ENCODE results near the gene CFAP97. TPM values are rescaled to one million over a fixed set of nuclear protein-coding genes. Genes with fewer than 3 reads are reported as not detected.

CFAP97 gene
- polyA plus RNA-seq, 1 donor (not counting 4 experiments of a cell fraction or from before 2014, with no cell fraction given), result 24.9 TPM

- FAIRE-seq, result peak; percentile 94
- no peaks in the 10 kb centered on the region for H4K20me1 ChIP-seq (ENCODE audit: control insufficient read depth, extremely low read depth, insufficient read depth, low read length)
- peak; percentile 73 for DNase-seq (ENCODE audit: low read depth, low spot score)
- H3K9ac ChIP-seq (ENCODE audit: control insufficient read depth, extremely low read depth, insufficient read depth, low read length), result no peak overlapping the region
- no peaks in the 10 kb centered on the region for H3K79me2 ChIP-seq (ENCODE audit: control insufficient read depth, insufficient read depth, low read length)
- no peaks in the 10 kb centered on the region for H3K9me3 ChIP-seq (ENCODE audit: control insufficient read depth, low read depth, low read length)
- H2AFZ ChIP-seq (ENCODE audit: control insufficient read depth, low read length), result no peak overlapping the region
- H3K4me2 ChIP-seq (ENCODE audit: control insufficient read depth, extremely low read depth, insufficient read depth, low read depth, low read length), result no peak overlapping the region
- dilution Hi-C loops (cut with MboI; ENCODE audit: extremely low pct_ligation_motif_present, low sequenced_read_pairs), result no loop called here
- H3K27ac ChIP-seq (ENCODE audit: control insufficient read depth, insufficient read depth, low read length), result no peak overlapping the region
- no peak overlapping the region for H3K4me3 ChIP-seq (ENCODE audit: control insufficient read depth in 2 of 3, extremely low read depth in 1 of 3, insufficient read depth in 2 of 3, low read depth in 1 of 3, low read length in 3 of 3)
- H3K4me1 ChIP-seq (ENCODE audit: control insufficient read depth, extremely low read depth, insufficient read depth, low read length), result peaks cover 7% of the 10 kb centered on the region
- no peaks in the 10 kb centered on the region for H3K27me3 ChIP-seq (ENCODE audit: control insufficient read depth, extremely low read depth, insufficient read depth, low read length)
- TF ChIP-seq EZH2 (IDR thresholded peaks at IDR 0.05; ENCODE audit: low read length), result no peak
- TF ChIP-seq, protein P1, sequence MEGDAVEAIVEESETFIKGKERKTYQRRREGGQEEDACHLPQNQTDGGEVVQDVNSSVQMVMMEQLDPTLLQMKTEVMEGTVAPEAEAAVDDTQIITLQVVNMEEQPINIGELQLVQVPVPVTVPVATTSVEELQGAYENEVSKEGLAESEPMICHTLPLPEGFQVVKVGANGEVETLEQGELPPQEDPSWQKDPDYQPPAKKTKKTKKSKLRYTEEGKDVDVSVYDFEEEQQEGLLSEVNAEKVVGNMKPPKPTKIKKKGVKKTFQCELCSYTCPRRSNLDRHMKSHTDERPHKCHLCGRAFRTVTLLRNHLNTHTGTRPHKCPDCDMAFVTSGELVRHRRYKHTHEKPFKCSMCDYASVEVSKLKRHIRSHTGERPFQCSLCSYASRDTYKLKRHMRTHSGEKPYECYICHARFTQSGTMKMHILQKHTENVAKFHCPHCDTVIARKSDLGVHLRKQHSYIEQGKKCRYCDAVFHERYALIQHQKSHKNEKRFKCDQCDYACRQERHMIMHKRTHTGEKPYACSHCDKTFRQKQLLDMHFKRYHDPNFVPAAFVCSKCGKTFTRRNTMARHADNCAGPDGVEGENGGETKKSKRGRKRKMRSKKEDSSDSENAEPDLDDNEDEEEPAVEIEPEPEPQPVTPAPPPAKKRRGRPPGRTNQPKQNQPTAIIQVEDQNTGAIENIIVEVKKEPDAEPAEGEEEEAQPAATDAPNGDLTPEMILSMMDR (optimal IDR thresholded peaks at IDR 0.05 in 1 of 3, IDR thresholded peaks at IDR 0.05 in 1 of 3, conservative IDR thresholded peaks at IDR 0.05 in 1 of 3; ENCODE audit: extremely low read depth in 1 of 3, insufficient read depth in 2 of 3, low read length in 3 of 3), result no peak
- no peaks in the 10 kb centered on the region for H3K9me1 ChIP-seq (ENCODE audit: control insufficient read depth, extremely low read depth, insufficient read depth, low read length)
- H3K36me3 ChIP-seq (ENCODE audit: control insufficient read depth in 2 of 2, extremely low read depth in 1 of 2, insufficient read depth in 2 of 2, low read length in 2 of 2), result no peaks in the 10 kb centered on the region
These were observed 91.7 kb downstream of the CFAP97 start for GRCh38 chr4:185112104-185112503.

DNA sequence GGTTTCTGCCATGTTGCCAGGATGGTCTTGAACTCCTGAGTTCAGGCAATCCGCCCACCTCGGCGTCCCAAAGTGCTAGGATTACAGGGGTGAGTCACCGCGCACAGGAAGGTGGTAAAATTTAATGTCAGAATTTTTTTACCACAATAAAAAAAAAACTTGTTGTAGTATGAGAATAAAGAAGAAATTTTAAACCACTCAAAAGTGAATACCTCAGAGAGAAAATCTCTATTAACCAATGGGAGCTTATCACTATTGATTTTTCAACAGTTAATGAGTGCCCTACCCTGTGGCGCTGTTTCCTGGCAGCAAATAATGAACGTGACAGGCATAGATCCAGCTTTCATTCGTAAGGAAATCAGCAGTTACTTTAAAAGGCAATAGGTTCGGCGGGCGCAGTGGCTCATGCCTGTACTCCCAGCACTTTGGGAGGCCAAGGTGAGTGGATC, 93.4 kb downstream of the CFAP97 start:
- H3K4me1 ChIP-seq (ENCODE audit: control insufficient read depth, extremely low read depth, insufficient read depth, low read length), result peaks cover 7% of the 10 kb centered on the region
- H4K20me1 ChIP-seq (ENCODE audit: control insufficient read depth, extremely low read depth, insufficient read depth, low read length), result no peaks in the 10 kb centered on the region
- H3K79me2 ChIP-seq (ENCODE audit: control insufficient read depth, insufficient read depth, low read length), result no peaks in the 10 kb centered on the region
- DNase-seq (ENCODE audit: low read depth, low spot score) (no peak), FAIRE-seq (no peak)
- no peaks in the 10 kb centered on the region for H3K9me3 ChIP-seq (ENCODE audit: control insufficient read depth, low read depth, low read length)
- dilution Hi-C loops (cut with MboI; ENCODE audit: extremely low pct_ligation_motif_present, low sequenced_read_pairs), result no loop called here
- H3K9ac ChIP-seq (ENCODE audit: control insufficient read depth, extremely low read depth, insufficient read depth, low read length), result no peak overlapping the region
- H3K4me2 ChIP-seq (ENCODE audit: control insufficient read depth, extremely low read depth, insufficient read depth, low read depth, low read length), result no peak overlapping the region
- TF ChIP-seq EZH2 (IDR thresholded peaks at IDR 0.05; ENCODE audit: low read length), result no peak
- TF ChIP-seq, protein P1 (optimal IDR thresholded peaks at IDR 0.05 in 1 of 3, IDR thresholded peaks at IDR 0.05 in 1 of 3, conservative IDR thresholded peaks at IDR 0.05 in 1 of 3; ENCODE audit: extremely low read depth in 1 of 3, insufficient read depth in 2 of 3, low read length in 3 of 3), result no peak
- no peaks in the 10 kb centered on the region for H3K27me3 ChIP-seq (ENCODE audit: control insufficient read depth, extremely low read depth, insufficient read depth, low read length)
- H2AFZ ChIP-seq (ENCODE audit: control insufficient read depth, low read length), result no peak overlapping the region
- no peaks in the 10 kb centered on the region for H3K9me1 ChIP-seq (ENCODE audit: control insufficient read depth, extremely low read depth, insufficient read depth, low read length)
- H3K27ac ChIP-seq (ENCODE audit: control insufficient read depth, insufficient read depth, low read length), result no peak overlapping the region
- H3K4me3 ChIP-seq (ENCODE audit: control insufficient read depth in 2 of 3, extremely low read depth in 1 of 3, insufficient read depth in 2 of 3, low read depth in 1 of 3, low read length in 3 of 3), result no peak overlapping the region
- no peaks in the 10 kb centered on the region for H3K36me3 ChIP-seq (ENCODE audit: control insufficient read depth in 2 of 2, extremely low read depth in 1 of 2, insufficient read depth in 2 of 2, low read length in 2 of 2)

Measured in keratinocyte (primary cell).